ENCODE data around the gene FKBP1A. TPM values are rescaled to one million over a fixed set of nuclear protein-coding genes. Genes with fewer than 3 reads are reported as not detected.
A peak's percentile ranks its signal among the peaks of the same experiment; 100 is the strongest.

FKBP1A gene
- total and polyA plus RNA-seq, 8 donors: 33.0 to 283 (median 149) TPM

- H3K27ac ChIP-seq: peak overlapping the region in 3 of 5 donors; percentile 33 to 45 (median 39)
- H3K4me1 ChIP-seq: peaks cover 42 to 93% (median 74%) of the 10 kb centered on the region in 4 donors
Measured at GRCh38 chr20:1376408-1377270, 16.2 kb downstream of the FKBP1A start.

GRCh38 chr20:1376007-1376406, 16.8 kb downstream of the FKBP1A start:
- intact Hi-C loops (cut with DNase I; ENCODE audit: low total_unique reads): no loop called here
- TF ChIP-seq POLR2A (IDR thresholded peaks at IDR 0.05) (no peak), EP300 (IDR thresholded peaks at IDR 0.05) (no peak), POLR2AphosphoS5 (IDR thresholded peaks at IDR 0.05) (no peak), CTCF (IDR thresholded peaks at IDR 0.05) (no peak)
- Histone ChIP-seq H3K4me1 (peaks cover 42 to 94% (median 74%) of the 10 kb centered on the region in 4 donors), H3K9me3 (no peaks in the 10 kb centered on the region), H3K27me3 (no peaks in the 10 kb centered on the region), H3K4me3 (no peak overlapping the region), H3K27ac (peak overlapping the region in 3 of 5 donors; percentile 33 to 45 (median 35)), H3K36me3 (peaks cover 0 to 46% (median 38%) of the 10 kb centered on the region in 4 donors)
- WGBS, 5 donors: 70 to 87% (median 78%) methylated on average over 1 of the region's 1 CpG
- no peak for DNase-seq

More at GRCh38 chr20:1376408-1377270, 16.2 kb downstream of the FKBP1A start:
- TF ChIP-seq EP300 (IDR thresholded peaks at IDR 0.05) (no peak), POLR2AphosphoS5 (IDR thresholded peaks at IDR 0.05) (no peak), CTCF (IDR thresholded peaks at IDR 0.05) (no peak), POLR2A (IDR thresholded peaks at IDR 0.05) (no peak)
- Histone ChIP-seq H3K4me3 (no peak overlapping the region), H3K36me3 (peaks cover 0 to 40% (median 32%) of the 10 kb centered on the region in 4 donors), H3K27me3 (no peaks in the 10 kb centered on the region), H3K9me3 (no peaks in the 10 kb centered on the region)
- intact Hi-C loops (cut with DNase I; ENCODE audit: low total_unique reads): no loop called here
- DNase-seq: no peak
- 59 to 84% (median 77%) methylated on average over 7 of the region's 7 CpGs for WGBS, 5 donors

- Histone ChIP-seq H3K36me3 (peaks cover 3 to 51% (median 41%) of the 10 kb centered on the region in 4 donors), H3K9me3 (no peaks in the 10 kb centered on the region), H3K4me3 (no peak overlapping the region), H3K27me3 (no peaks in the 10 kb centered on the region), H3K4me1 (peaks cover 42 to 98% (median 76%) of the 10 kb centered on the region in 4 donors), H3K27ac (peak overlapping the region in 4 of 5 donors; percentile 17 to 45 (median 34))
- intact Hi-C loops (cut with DNase I; ENCODE audit: low total_unique reads): no loop called here
- no peak for DNase-seq
- WGBS, 5 donors: 67 to 75% (median 70%) methylated on average over 8 of the region's 8 CpGs
- TF ChIP-seq EP300 (IDR thresholded peaks at IDR 0.05): no peak
- TF ChIP-seq CTCF (IDR thresholded peaks at IDR 0.05): no peak
- TF ChIP-seq POLR2AphosphoS5 (IDR thresholded peaks at IDR 0.05): no peak
- no peak for TF ChIP-seq POLR2A (IDR thresholded peaks at IDR 0.05)
Measured at GRCh38 chr20:1375515-1375914, 17.3 kb downstream of the FKBP1A start.

GRCh38 chr20:1374246-1374645, 18.6 kb downstream of the FKBP1A start:
- H3K4me3 ChIP-seq: no peak overlapping the region
- peaks cover 41 to 98% (median 72%) of the 10 kb centered on the region in 4 donors for H3K4me1 ChIP-seq
- TF ChIP-seq CTCF (IDR thresholded peaks at IDR 0.05) (no peak), POLR2AphosphoS5 (IDR thresholded peaks at IDR 0.05) (no peak), POLR2A (IDR thresholded peaks at IDR 0.05) (no peak), EP300 (IDR thresholded peaks at IDR 0.05) (no peak)
- no peak for DNase-seq
- H3K9me3 ChIP-seq: no peaks in the 10 kb centered on the region
- H3K27me3 ChIP-seq: no peaks in the 10 kb centered on the region
- H3K36me3 ChIP-seq: peaks cover 3 to 63% (median 50%) of the 10 kb centered on the region in 4 donors
- WGBS, 5 donors: 43 to 55% (median 53%) methylated on average over 2 of the region's 2 CpGs
- intact Hi-C loops (cut with DNase I; ENCODE audit: low total_unique reads): no loop called here
- H3K27ac ChIP-seq: peak overlapping the region in 3 of 5 donors; percentile 18 to 35 (median 30)

All from stomach (tissue), 9 donors.